Measurements from ENCODE around the gene PALM3.

The PALM3 gene

GRCh38 chr19:14089662-14090508 is 28.0 kb upstream of the PALM3 start:
- peak; percentile 65 for DNase-seq (ENCODE audit: low read depth)

- DNase-seq (ENCODE audit: low read depth), result no peak
Measured at GRCh38 chr19:14089412-14089661, 27.5 kb upstream of the PALM3 start.

- DNase-seq (ENCODE audit: low read depth), result no peak
Measured at GRCh38 chr19:14088634-14089411, 26.9 kb upstream of the PALM3 start.

GRCh38 chr19:14086098-14086497 is 24.2 kb upstream of the PALM3 start:
- no peak for DNase-seq (ENCODE audit: low read depth)

GRCh38 chr19:14085309-14085995 is 23.6 kb upstream of the PALM3 start, which contains the start of gene C19orf67:
Gene C19orf67, minus strand, starts transcription at chr19:14085783. Its CDS starts 156 bp downstream, at chr19:14085627.
- no peak for DNase-seq (ENCODE audit: low read depth)

- no peak for DNase-seq (ENCODE audit: low read depth)
Measured at GRCh38 chr19:14082675-14082960, 20.7 kb upstream of the PALM3 start.

GRCh38 chr19:14081797-14082674 is 20.2 kb upstream of the PALM3 start:
- DNase-seq (ENCODE audit: low read depth), result no peak

GRCh38 chr19:14080887-14081796 is 19.3 kb upstream of the PALM3 start:
- peak; percentile 100 for DNase-seq (ENCODE audit: low read depth)

GRCh38 chr19:14078411-14078810 is 16.5 kb upstream of the PALM3 start:
- DNase-seq (ENCODE audit: low read depth), result no peak

GRCh38 chr19:14073925-14074838 is 12.3 kb upstream of the PALM3 start:
- DNase-seq (ENCODE audit: low read depth), result no peak

GRCh38 chr19:14073261-14073924 is 11.5 kb upstream of the PALM3 start:
- peak; percentile 76 for DNase-seq (ENCODE audit: low read depth)

- peak; percentile 43 for DNase-seq (ENCODE audit: low read depth)
Measured at GRCh38 chr19:14072535-14073260, 10.8 kb upstream of the PALM3 start, which contains the start of gene MISP3. Gene MISP3, plus strand, starts transcription at chr19:14072786. Its CDS starts 524 bp downstream, at chr19:14073310.

GRCh38 chr19:14070268-14071050 is 8.6 kb upstream of the PALM3 start:
- DNase-seq (ENCODE audit: low read depth), result no peak

GRCh38 chr19:14066134-14066533 is 4.3 kb upstream of the PALM3 start:
- no peak for DNase-seq (ENCODE audit: low read depth)

GRCh38 chr19:14063105-14063504 is 1.2 kb upstream of the PALM3 start:
- peak; percentile 28 for DNase-seq (ENCODE audit: low read depth)

GRCh38 chr19:14062558-14062855 is 631 bp upstream of the PALM3 start:
- no peak for DNase-seq (ENCODE audit: low read depth)

GRCh38 chr19:14061081-14061749 is 661 bp downstream of the PALM3 start:
- DNase-seq (ENCODE audit: low read depth), result no peak
